ENCODE measurements around the gene CMC2.

The CMC2 gene

DNA sequence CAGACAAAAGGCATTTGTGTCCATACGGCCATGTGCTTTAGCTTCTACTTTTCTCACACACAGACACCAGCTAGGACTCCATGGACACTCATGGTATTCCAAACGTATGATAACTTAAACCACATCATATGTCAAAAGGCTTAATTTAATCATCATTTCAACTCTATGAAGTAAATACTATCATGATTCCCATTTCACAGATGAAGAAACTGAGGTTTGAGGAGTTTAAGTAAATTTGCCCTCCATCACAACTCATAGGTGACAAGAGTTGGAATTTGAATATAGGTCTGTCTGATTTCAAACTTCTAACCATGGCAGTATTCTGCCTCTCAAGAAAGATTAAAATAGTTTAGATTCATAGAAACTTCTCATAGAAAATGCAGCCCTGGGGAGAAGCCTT lies 43.8 kb downstream of the CMC2 start:
- H3K4me3 ChIP-seq (ENCODE audit: low read depth, low read length), result no peak overlapping the region
- in situ Hi-C loops (cut with HindIII; ENCODE audit: low sequenced_read_pairs), result no loop called here
- no peak for TF ChIP-seq CTCF (IDR thresholded peaks at IDR 0.05; ENCODE audit: low read depth, low read length, missing control alignments)
- no peak for DNase-seq (ENCODE audit: low read depth)

GRCh38 chr16:80958284-80958683 lies 48.4 kb downstream of the CMC2 start:
- H3K4me3 ChIP-seq (ENCODE audit: low read depth, low read length), result no peak overlapping the region
- no peak for TF ChIP-seq CTCF (IDR thresholded peaks at IDR 0.05; ENCODE audit: low read depth, low read length, missing control alignments)
- no peak for DNase-seq (ENCODE audit: low read depth)
- in situ Hi-C loops (cut with HindIII; ENCODE audit: low sequenced_read_pairs), result no loop called here

- no peak for DNase-seq (ENCODE audit: low read depth)
- no peak overlapping the region for H3K4me3 ChIP-seq (ENCODE audit: low read depth, low read length)
- in situ Hi-C loops (cut with HindIII; ENCODE audit: low sequenced_read_pairs), result no loop called here
- TF ChIP-seq CTCF (IDR thresholded peaks at IDR 0.05; ENCODE audit: low read depth, low read length, missing control alignments), result no peak
Measured at GRCh38 chr16:80954985-80955384, 51.7 kb downstream of the CMC2 start.

DNA sequence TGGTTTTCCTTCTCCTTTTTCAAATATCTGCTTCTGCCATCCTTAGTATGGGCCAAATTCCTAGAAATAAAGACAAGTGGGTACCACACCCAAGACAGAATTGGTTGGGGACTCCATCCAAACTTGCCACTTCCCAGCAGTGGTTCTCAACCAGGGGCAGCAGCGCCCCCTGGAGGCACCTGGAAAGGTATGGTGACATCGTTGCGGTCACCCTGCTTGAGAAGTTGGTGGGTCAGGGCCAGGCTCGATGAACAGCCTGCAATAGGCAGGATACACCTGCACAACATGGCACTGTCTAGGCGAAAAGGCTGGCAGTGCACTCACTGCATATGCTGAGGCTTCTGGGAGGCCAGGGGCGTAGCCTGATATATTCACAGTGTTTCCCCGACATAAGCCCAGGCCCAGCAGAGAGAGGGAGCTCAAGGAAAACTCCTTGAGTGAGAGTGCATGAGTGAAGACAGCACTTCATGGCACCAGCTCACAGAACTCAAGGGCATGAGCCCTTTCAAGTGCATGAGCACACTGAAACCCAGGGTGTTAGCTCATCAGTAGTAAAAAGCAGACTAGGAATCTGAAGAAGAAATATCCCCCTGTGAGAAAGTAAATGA lies 57.7 kb downstream of the CMC2 start:
- H3K4me3 ChIP-seq (ENCODE audit: low read depth, low read length), result no peak overlapping the region
- DNase-seq (ENCODE audit: low read depth), result no peak
- TF ChIP-seq CTCF (IDR thresholded peaks at IDR 0.05; ENCODE audit: low read depth, low read length, missing control alignments), result peak; percentile 58
- in situ Hi-C loops (cut with HindIII; ENCODE audit: low sequenced_read_pairs), result no loop called here

GRCh38 chr16:80947708-80948625 lies 58.7 kb downstream of the CMC2 start:
- no peak for TF ChIP-seq CTCF (IDR thresholded peaks at IDR 0.05; ENCODE audit: low read depth, low read length, missing control alignments)
- in situ Hi-C loops (cut with HindIII; ENCODE audit: low sequenced_read_pairs), result no loop called here
- no peak for DNase-seq (ENCODE audit: low read depth)
- H3K4me3 ChIP-seq (ENCODE audit: low read depth, low read length), result no peak overlapping the region

DNA sequence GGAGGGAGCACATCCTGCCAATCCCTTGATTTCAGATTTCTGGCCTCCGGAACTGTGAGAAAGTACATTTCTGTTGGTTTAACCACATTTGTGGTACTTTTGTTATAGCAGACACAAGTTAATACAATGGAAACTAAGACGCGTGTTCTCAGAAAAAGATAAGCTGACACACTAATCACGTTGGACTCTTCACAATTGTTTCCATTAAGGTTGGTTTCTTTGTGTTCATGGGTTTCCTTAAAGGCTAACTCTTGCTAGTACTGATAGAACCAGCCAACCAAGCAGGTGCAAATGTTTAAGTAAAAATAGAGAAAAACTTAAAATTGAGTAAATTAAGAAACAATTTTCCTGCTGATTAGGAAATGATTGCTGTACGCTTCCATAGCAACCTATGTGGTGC lies 59.4 kb downstream of the CMC2 start:
- DNase-seq (ENCODE audit: low read depth), result no peak
- H3K4me3 ChIP-seq (ENCODE audit: low read depth, low read length), result no peak overlapping the region
- in situ Hi-C loops (cut with HindIII; ENCODE audit: low sequenced_read_pairs), result no loop called here
- TF ChIP-seq CTCF (IDR thresholded peaks at IDR 0.05; ENCODE audit: low read depth, low read length, missing control alignments), result no peak
